ENCODE data around the gene ETV5. TPM values are rescaled to one million over a fixed set of nuclear protein-coding genes. Genes with fewer than 3 reads are reported as not detected.
A peak's percentile ranks its signal among the peaks of the same experiment; 100 is the strongest.

Gene ETV5
- total RNA-seq, 3 donors from 2014 or later (not counting 1 experiment from before 2014, with no cell fraction given) = 3.0 to 5.3 (median 4.6) TPM

GRCh38 chr3:186067360-186068242 is 41.3 kb downstream of the ETV5 start:
- DNase-seq = peak in 1 of 2 donors; percentile 9
- intact Hi-C loops (cut with micrococcal nuclease) = no loop called here
- no peak for TF ChIP-seq CTCF (IDR thresholded peaks at IDR 0.05)
- Histone ChIP-seq H3K27ac (ENCODE audit: low read length) (no peak overlapping the region), H3K4me1 (ENCODE audit: control insufficient read depth, insufficient read depth, low read length) (no peaks in the 10 kb centered on the region), H3K36me3 (ENCODE audit: control insufficient read depth, insufficient read depth, low read length) (no peaks in the 10 kb centered on the region), H3K9me3 (ENCODE audit: control insufficient read depth, insufficient read depth, low read length) (no peaks in the 10 kb centered on the region), H3K4me3 (ENCODE audit: low read length) (peak overlapping the region; percentile 0), H3K27me3 (ENCODE audit: control insufficient read depth, insufficient read depth, low read length) (no peaks in the 10 kb centered on the region)
- 84% methylated on average over 7 of the region's 9 CpGs for WGBS (ENCODE audit: insufficient coverage)
- Mint-ChIP-seq H3K4me1 (peaks cover 4 to 6% of the 10 kb centered on the region in 2 donors), H3K27me3 (ENCODE audit: low read depth in 2 of 2) (peaks cover 22 to 56% of the 10 kb centered on the region in 2 donors), H3K4me3 (peak overlapping the region; percentile 45), H3K27ac (no peak overlapping the region), H3K9me3 (no peaks in the 10 kb centered on the region), H3K36me3 (no peaks in the 10 kb centered on the region)
- no peak for ATAC-seq

- H3K4me3 Mint-ChIP-seq = peak overlapping the region; percentile 31
- H3K36me3 Mint-ChIP-seq = no peaks in the 10 kb centered on the region
- peaks cover 12 to 13% of the 10 kb centered on the region in 2 donors for H3K4me1 Mint-ChIP-seq
- intact Hi-C loops (cut with micrococcal nuclease) = no loop called here
- WGBS (ENCODE audit: insufficient coverage) = 4% methylated on average over 3 of the region's 3 CpGs
- peak; percentile 50 to 94 (median 68) for ATAC-seq
- Histone ChIP-seq H3K4me1 (ENCODE audit: control insufficient read depth, insufficient read depth, low read length) (no peaks in the 10 kb centered on the region), H3K9me3 (ENCODE audit: control insufficient read depth, insufficient read depth, low read length) (no peaks in the 10 kb centered on the region), H3K4me3 (ENCODE audit: low read length) (no peak overlapping the region), H3K27ac (ENCODE audit: low read length) (no peak overlapping the region), H3K27me3 (ENCODE audit: control insufficient read depth, insufficient read depth, low read length) (peaks cover 20% of the 10 kb centered on the region), H3K36me3 (ENCODE audit: control insufficient read depth, insufficient read depth, low read length) (no peaks in the 10 kb centered on the region)
- TF ChIP-seq CTCF (IDR thresholded peaks at IDR 0.05) = no peak
- H3K27ac Mint-ChIP-seq = peak overlapping the region in 1 of 2 donors; percentile 23
- peak in 1 of 2 donors; percentile 34 for DNase-seq
- H3K9me3 Mint-ChIP-seq = no peaks in the 10 kb centered on the region
- H3K27me3 Mint-ChIP-seq (ENCODE audit: low read depth in 2 of 2) = peaks cover 54 to 77% of the 10 kb centered on the region in 2 donors
Measured at GRCh38 chr3:186060222-186060621, 48.7 kb downstream of the ETV5 start.

- TF ChIP-seq CTCF (IDR thresholded peaks at IDR 0.05) = no peak
- H3K36me3 Mint-ChIP-seq = no peaks in the 10 kb centered on the region
- no peak overlapping the region for H3K27ac Mint-ChIP-seq
- peaks cover 46 to 76% of the 10 kb centered on the region in 2 donors for H3K27me3 Mint-ChIP-seq (ENCODE audit: low read depth in 2 of 2)
- peaks cover 20% of the 10 kb centered on the region for H3K27me3 ChIP-seq (ENCODE audit: control insufficient read depth, insufficient read depth, low read length)
- 98% methylated on average over 4 of the region's 6 CpGs for WGBS (ENCODE audit: insufficient coverage)
- H3K9me3 Mint-ChIP-seq = no peaks in the 10 kb centered on the region
- no peak overlapping the region for H3K4me3 Mint-ChIP-seq
- H3K36me3 ChIP-seq (ENCODE audit: control insufficient read depth, insufficient read depth, low read length) = no peaks in the 10 kb centered on the region
- H3K4me1 ChIP-seq (ENCODE audit: control insufficient read depth, insufficient read depth, low read length) = no peaks in the 10 kb centered on the region
- H3K9me3 ChIP-seq (ENCODE audit: control insufficient read depth, insufficient read depth, low read length) = no peaks in the 10 kb centered on the region
- H3K4me1 Mint-ChIP-seq = peaks cover 12 to 13% of the 10 kb centered on the region in 2 donors
- H3K27ac ChIP-seq (ENCODE audit: low read length) = no peak overlapping the region
- DNase-seq = no peak
- no peak for ATAC-seq
- intact Hi-C loops (cut with micrococcal nuclease) = no loop called here
- no peak overlapping the region for H3K4me3 ChIP-seq (ENCODE audit: low read length)
Measured at GRCh38 chr3:186059192-186059591, 49.7 kb downstream of the ETV5 start.

All from natural killer cell (primary cell).